SK-N-MC (cell line): Measurements from ENCODE around the gene YPEL3.

Source experiments
- EZH2 ChIP-seq: fragments of 200-600 bp; sonication (generic); IDR thresholded peaks from one replicate; pipeline ENCODE4 v1.6.1; 2017; ENCODE audit warnings: antibody characterized with exemption
- POLR2AphosphoS5 ChIP-seq: IDR thresholded peaks from 2 replicates; pipeline ENCODE4 v1.6.1; 2012; ENCODE audit warnings: mild to moderate bottlenecking, low read depth, low read length, borderline replicate concordance

GRCh38 chr16:30116291-30117207, 20.5 kb upstream of the YPEL3 start:
- TF ChIP-seq POLR2AphosphoS5 (no peak), EZH2 (no peak)
